DOHH2 (cell line): ENCODE measurements around the gene TSPAN32.

ENCODE experiments used
- H3F3A ChIP-seq: fragments of 200-600 bp; sonication (generic), shearing (Covaris generic); 2 replicates; pipeline ENCODE4 v1.6.0; 2016; ENCODE audit warnings: antibody characterized with exemption, mild to moderate bottlenecking; ENCODE audit not compliant: control insufficient read depth, insufficient read depth
- H3K27ac ChIP-seq: fragments of 200-600 bp; sonication (generic); 2 replicates; pipeline ENCODE4 v1.5.1; 2014; ENCODE audit warnings: low read depth, mild to moderate bottlenecking, low read length, moderate library complexity
- H3K27me3 ChIP-seq: fragments of 200-600 bp; sonication (generic); 2 replicates; pipeline ENCODE4 v1.6.1; 2014; ENCODE audit warnings: mild to moderate bottlenecking, low read length, mixed read lengths; ENCODE audit not compliant: control insufficient read depth
- H3K36me3 ChIP-seq: fragments of 200-600 bp; sonication (generic); 2 replicates; pipeline ENCODE4 v1.6.1; 2014; ENCODE audit warnings: mild to moderate bottlenecking, low read length, moderate library complexity, mixed read lengths; ENCODE audit not compliant: control insufficient read depth
- H3K4me1 ChIP-seq: fragments of 200-600 bp; sonication (generic); 2 replicates; pipeline ENCODE4 v1.6.1; 2014; ENCODE audit warnings: mild to moderate bottlenecking, low read length, mixed read lengths; ENCODE audit not compliant: control insufficient read depth
- H3K4me2 ChIP-seq: fragments of 200-600 bp; sonication (generic); 2 replicates; pipeline ENCODE4 v1.6.0; 2014; ENCODE audit warnings: mild to moderate bottlenecking, low read length, moderate library complexity
- H3K4me3 ChIP-seq: fragments of 200-600 bp; sonication (generic); 2 replicates; pipeline ENCODE4 v1.5.1; 2014; ENCODE audit warnings: mild to moderate bottlenecking, low read length, mixed read lengths
- H3K79me2 ChIP-seq: fragments of 200-600 bp; sonication (generic); 2 replicates; pipeline ENCODE4 v1.6.1; 2014; ENCODE audit warnings: mild to moderate bottlenecking, low read length, mixed read lengths; ENCODE audit not compliant: control insufficient read depth
- H3K9me2 ChIP-seq: fragments of 200-600 bp; sonication (generic); replicated peaks from 2 replicates; pipeline ENCODE4 v1.6.1; 2014; ENCODE audit warnings: mild to moderate bottlenecking, low read length, mixed read lengths; ENCODE audit not compliant: control insufficient read depth
- H3K9me3 ChIP-seq: fragments of 200-600 bp; sonication (generic); 2 replicates; pipeline ENCODE4 v1.6.1; 2014; ENCODE audit warnings: antibody characterized with exemption, low read length, mixed read lengths; ENCODE audit not compliant: control insufficient read depth, insufficient read depth
- H4K20me1 ChIP-seq: fragments of 200-600 bp; sonication (generic); 2 replicates; pipeline ENCODE4 v1.6.0; 2014; ENCODE audit warnings: low read depth, mild to moderate bottlenecking, antibody characterized with exemption, low read length, moderate library complexity; ENCODE audit not compliant: control insufficient read depth, insufficient read depth
- EZH2phosphoT487 ChIP-seq: fragments of 200-600 bp; sonication (generic); IDR thresholded peaks from 2 replicates; pipeline ENCODE4 v1.6.1; 2017; ENCODE audit warnings: borderline replicate concordance, mild to moderate bottlenecking, antibody characterized with exemption, low read length, moderate library complexity, mixed read lengths
- TF ChIP-seq, protein P1 (sequence below): fragments of 200-600 bp; sonication (generic); IDR thresholded peaks from one replicate; pipeline ENCODE4 v1.5.1; 2014; ENCODE audit warnings: antibody characterized with exemption, mild to moderate bottlenecking, low read depth, low read length; ENCODE audit not compliant: poor library complexity, severe bottlenecking

TSPAN32 gene

DNA sequence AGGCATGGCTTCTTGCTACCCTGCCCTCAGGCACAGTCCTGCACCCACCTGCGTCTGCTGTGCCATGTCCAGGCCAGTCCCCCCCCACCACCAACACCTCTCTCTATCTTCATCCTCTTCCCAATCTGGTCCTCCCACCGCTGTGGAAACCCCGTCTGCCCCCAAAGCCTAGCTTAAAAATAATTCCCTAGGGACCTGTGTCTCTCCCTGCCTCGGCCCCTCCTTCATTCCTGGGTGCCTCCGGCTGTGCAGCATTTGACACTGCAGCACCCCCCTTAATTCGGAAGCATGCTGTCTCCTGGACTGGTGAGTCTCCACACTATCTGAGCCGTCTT lies 28.9 kb upstream of the TSPAN32 start:
- no peaks in the 10 kb centered on the region for H3F3A ChIP-seq
- H3K9me3 ChIP-seq: no peaks in the 10 kb centered on the region
- H3K9me2 ChIP-seq: no peaks in the 10 kb centered on the region
- H3K4me1 ChIP-seq: 0 out of 2 replicates have a peak, but pooled peaks cover 4% of the 10 kb centered on the region
- no peaks in the 10 kb centered on the region for H3K79me2 ChIP-seq
- peaks cover 16% of the 10 kb centered on the region for H3K27me3 ChIP-seq
- H3K4me2 ChIP-seq: no peak overlapping the region
- no peak overlapping the region for H3K4me3 ChIP-seq
- H4K20me1 ChIP-seq: no peaks in the 10 kb centered on the region
- no peak overlapping the region for H3K27ac ChIP-seq
- no peaks in the 10 kb centered on the region for H3K36me3 ChIP-seq
- TF ChIP-seq EZH2phosphoT487: no peak

DNA sequence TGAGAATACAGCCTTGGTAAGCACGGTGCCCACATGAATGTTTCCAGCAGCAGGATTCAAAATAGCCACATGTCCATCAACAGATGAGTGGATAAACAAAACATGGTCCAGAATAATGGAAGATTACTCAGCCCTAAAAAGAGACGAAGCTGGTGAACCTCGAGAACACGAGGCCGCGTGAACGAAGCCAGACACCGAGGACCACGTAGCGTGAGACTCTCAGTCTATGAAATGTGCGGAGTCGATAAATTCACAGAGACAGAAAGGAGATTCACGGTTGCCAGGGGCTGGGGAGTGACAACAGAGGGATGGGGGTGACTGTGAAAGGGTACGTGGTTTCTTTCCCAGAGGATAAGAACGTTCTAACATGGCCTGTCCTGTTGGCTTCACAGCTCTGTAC lies 28.5 kb upstream of the TSPAN32 start:
- TF ChIP-seq EZH2phosphoT487: no peak
- TF ChIP-seq, protein P1, sequence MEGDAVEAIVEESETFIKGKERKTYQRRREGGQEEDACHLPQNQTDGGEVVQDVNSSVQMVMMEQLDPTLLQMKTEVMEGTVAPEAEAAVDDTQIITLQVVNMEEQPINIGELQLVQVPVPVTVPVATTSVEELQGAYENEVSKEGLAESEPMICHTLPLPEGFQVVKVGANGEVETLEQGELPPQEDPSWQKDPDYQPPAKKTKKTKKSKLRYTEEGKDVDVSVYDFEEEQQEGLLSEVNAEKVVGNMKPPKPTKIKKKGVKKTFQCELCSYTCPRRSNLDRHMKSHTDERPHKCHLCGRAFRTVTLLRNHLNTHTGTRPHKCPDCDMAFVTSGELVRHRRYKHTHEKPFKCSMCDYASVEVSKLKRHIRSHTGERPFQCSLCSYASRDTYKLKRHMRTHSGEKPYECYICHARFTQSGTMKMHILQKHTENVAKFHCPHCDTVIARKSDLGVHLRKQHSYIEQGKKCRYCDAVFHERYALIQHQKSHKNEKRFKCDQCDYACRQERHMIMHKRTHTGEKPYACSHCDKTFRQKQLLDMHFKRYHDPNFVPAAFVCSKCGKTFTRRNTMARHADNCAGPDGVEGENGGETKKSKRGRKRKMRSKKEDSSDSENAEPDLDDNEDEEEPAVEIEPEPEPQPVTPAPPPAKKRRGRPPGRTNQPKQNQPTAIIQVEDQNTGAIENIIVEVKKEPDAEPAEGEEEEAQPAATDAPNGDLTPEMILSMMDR: no peak
- peaks cover 20% of the 10 kb centered on the region for H3K27me3 ChIP-seq

DNA sequence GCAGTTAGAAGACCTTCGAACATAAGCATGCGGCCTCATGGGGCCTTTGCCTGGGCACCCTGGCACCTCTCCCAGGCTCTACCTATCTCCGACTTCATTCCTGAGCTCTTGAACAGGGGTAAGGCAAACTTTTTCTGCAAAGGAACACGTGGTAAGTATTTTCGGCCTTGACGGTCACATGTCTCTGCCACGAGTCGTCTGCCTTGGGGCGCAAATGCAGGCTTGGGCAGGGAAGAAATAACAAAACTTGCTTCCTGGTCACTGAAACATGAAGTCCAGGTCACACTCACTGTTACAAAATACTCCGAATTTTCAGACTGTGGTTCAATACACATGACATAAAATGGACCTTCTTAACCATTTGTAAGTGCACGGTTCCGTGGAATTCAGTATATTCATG lies 28.0 kb upstream of the TSPAN32 start:
- H3K4me2 ChIP-seq: no peak overlapping the region
- no peaks in the 10 kb centered on the region for H3F3A ChIP-seq
- H3K79me2 ChIP-seq: no peaks in the 10 kb centered on the region
- TF ChIP-seq, protein P1: no peak
- no peak for TF ChIP-seq EZH2phosphoT487
- no peaks in the 10 kb centered on the region for H3K36me3 ChIP-seq
- H4K20me1 ChIP-seq: no peaks in the 10 kb centered on the region
- no peak overlapping the region for H3K27ac ChIP-seq
- H3K27me3 ChIP-seq: peaks cover 20% of the 10 kb centered on the region
- 0 out of 2 replicates have a peak, but pooled peaks cover 4% of the 10 kb centered on the region for H3K4me1 ChIP-seq
- no peak overlapping the region for H3K4me3 ChIP-seq
- no peaks in the 10 kb centered on the region for H3K9me3 ChIP-seq
- H3K9me2 ChIP-seq: no peaks in the 10 kb centered on the region

More for the DNA sequence above, 28.5 kb upstream of the TSPAN32 start:
- Histone ChIP-seq H3K9me3 (no peaks in the 10 kb centered on the region), H3K9me2 (no peaks in the 10 kb centered on the region), H3K4me3 (no peak overlapping the region), H3K4me1 (0 out of 2 replicates have a peak, but pooled peaks cover 4% of the 10 kb centered on the region), H3K36me3 (no peaks in the 10 kb centered on the region), H3K79me2 (no peaks in the 10 kb centered on the region), H4K20me1 (no peaks in the 10 kb centered on the region), H3K4me2 (no peak overlapping the region), H3F3A (no peaks in the 10 kb centered on the region), H3K27ac (no peak overlapping the region)

DNA sequence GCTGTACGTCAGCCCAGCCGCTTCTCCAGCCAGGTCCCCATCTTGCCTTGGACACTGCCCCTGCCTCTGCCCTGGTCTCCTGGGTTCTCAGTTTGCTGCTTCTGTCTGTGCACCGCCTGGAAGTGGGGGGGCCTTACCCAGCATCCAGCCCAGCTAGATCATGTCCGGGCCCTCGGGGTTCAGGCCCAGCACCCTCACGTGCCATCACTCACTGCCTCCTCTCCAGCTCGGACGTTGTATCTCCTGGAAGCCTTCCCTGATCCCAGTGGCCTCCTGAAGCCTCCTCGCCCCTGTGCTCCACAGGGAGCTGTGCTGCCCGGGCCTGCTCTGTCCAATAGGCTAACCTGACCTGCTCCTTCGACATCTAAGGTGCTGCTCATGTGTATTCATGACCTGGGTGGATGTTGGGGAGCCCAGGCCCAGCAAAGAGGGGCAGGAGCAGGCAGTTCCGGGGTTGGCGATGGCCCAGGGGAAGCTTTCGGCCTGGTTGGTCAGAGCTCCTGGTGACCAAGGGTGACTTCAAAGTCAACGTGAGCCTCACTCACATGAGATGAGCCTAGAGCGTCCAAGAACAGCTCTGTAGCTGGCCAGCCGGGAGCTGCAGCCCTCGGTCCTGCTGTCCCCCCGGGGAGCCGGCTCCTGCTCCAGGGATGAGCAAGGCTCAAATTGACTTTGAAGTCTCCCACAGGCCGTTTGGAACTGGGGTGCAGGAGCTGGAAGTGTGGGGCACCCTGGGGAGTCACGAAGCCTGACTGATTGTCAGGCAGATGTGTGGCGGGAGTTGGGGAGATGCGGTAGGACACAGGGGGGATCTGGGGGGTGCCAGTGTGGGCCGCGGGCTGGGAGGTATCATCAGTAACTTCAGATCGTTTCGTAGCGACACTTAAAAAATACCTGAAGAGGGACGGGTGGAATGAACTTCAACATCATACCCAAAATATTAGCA lies 26.2 kb upstream of the TSPAN32 start:
- Histone ChIP-seq H3K4me2 (no peak overlapping the region), H3K4me3 (no peak overlapping the region), H3K36me3 (no peaks in the 10 kb centered on the region), H3K79me2 (no peaks in the 10 kb centered on the region), H3K27me3 (peaks cover 20% of the 10 kb centered on the region), H4K20me1 (no peaks in the 10 kb centered on the region), H3K9me3 (no peaks in the 10 kb centered on the region), H3F3A (no peaks in the 10 kb centered on the region), H3K9me2 (no peaks in the 10 kb centered on the region), H3K4me1 (no peaks in the 10 kb centered on the region), H3K27ac (no peak overlapping the region)
- TF ChIP-seq, protein P1: no peak
- TF ChIP-seq EZH2phosphoT487: no peak
